GM11168 (cell line): ENCODE results near the gene ELL.

Experiments used
- in situ Hi-C: fragments of 300-500 bp; cut with MboI; formaldehyde crosslinking; loops from one replicate; pipeline ENCODE4 v1.12.0; 2022; ENCODE audit warnings: low sequenced_read_pairs; ENCODE audit not compliant: unreplicated experiment

Gene ELL

GRCh38 chr19:18475004-18475453 is 46.8 kb downstream of the ELL start:
- in situ Hi-C loops = no loop called here

GRCh38 chr19:18474366-18474887 is 47.4 kb downstream of the ELL start:
- in situ Hi-C loops = no loop called here

GRCh38 chr19:18473706-18474087 is 48.2 kb downstream of the ELL start:
- in situ Hi-C loops = no loop called here

GRCh38 chr19:18473003-18473705 is 48.7 kb downstream of the ELL start:
- in situ Hi-C loops = no loop called here

GRCh38 chr19:18470787-18471186 is 51.1 kb downstream of the ELL start:
- in situ Hi-C loops = no loop called here

- in situ Hi-C loops = no loop called here
These were observed 52.6 kb downstream of the ELL start for GRCh38 chr19:18469069-18469846.

GRCh38 chr19:18468517-18468916 is 53.4 kb downstream of the ELL start:
- in situ Hi-C loops = no loop called here

GRCh38 chr19:18467978-18468377 is 53.9 kb downstream of the ELL start:
- in situ Hi-C loops = no loop called here

- in situ Hi-C loops = no loop called here
These were observed 55.5 kb downstream of the ELL start for GRCh38 chr19:18466354-18466753.

- in situ Hi-C loops = no loop called here
These were observed 55.9 kb downstream of the ELL start for GRCh38 chr19:18465964-18466339.

- in situ Hi-C loops = no loop called here
These were observed 56.5 kb downstream of the ELL start for GRCh38 chr19:18465214-18465963.

- in situ Hi-C loops = no loop called here
These were observed 57.2 kb downstream of the ELL start for GRCh38 chr19:18464646-18465045.

- in situ Hi-C loops = no loop called here
These were observed 60.4 kb downstream of the ELL start for GRCh38 chr19:18461471-18461870.

- in situ Hi-C loops = no loop called here
These were observed 61.0 kb downstream of the ELL start for GRCh38 chr19:18460900-18461299.

- in situ Hi-C loops = no loop called here
These were observed 64.2 kb downstream of the ELL start for GRCh38 chr19:18457483-18458331.

GRCh38 chr19:18456974-18457373 is 64.9 kb downstream of the ELL start:
- in situ Hi-C loops = no loop called here

- in situ Hi-C loops = no loop called here
These were observed 65.6 kb downstream of the ELL start for GRCh38 chr19:18456279-18456678.

- in situ Hi-C loops = no loop called here
These were observed 68.4 kb downstream of the ELL start for GRCh38 chr19:18453269-18454024.

- in situ Hi-C loops = no loop called here
These were observed 69.5 kb downstream of the ELL start for GRCh38 chr19:18452386-18452785.
